HL-60 (cell line): Measurements from ENCODE around the gene KCNH5.

Experiments
- POLR2AphosphoS5 ChIP-seq: IDR thresholded peaks from 2 replicates; pipeline ENCODE4 v1.6.1; 2012; ENCODE audit warnings: low read depth
- TF ChIP-seq, protein P1 (sequence below): IDR thresholded peaks from one replicate; pipeline ENCODE4 v1.5.1; 2011; ENCODE audit warnings: low read length, control low read depth, inconsistent platforms; ENCODE audit not compliant: insufficient read depth

DNA sequence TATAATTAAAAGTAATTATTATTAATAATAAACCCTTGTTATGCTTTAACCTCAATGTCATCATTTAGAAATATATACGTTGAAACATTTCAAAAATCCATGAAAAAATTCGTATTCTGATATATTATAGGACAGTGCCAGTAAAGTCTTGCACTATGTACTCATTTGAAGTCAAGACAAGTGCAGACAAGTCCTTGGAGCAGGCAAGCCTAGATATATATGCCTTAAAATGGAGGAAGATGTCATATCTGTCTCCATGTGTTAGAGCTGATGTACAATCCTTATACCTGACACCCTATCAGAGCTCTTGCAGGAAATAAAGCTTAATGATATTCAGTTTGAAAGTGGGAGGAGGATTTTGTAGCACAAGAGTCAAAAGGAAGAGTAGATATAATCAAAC is 310.4 kb downstream of the KCNH5 start:
- TF ChIP-seq, protein P1, sequence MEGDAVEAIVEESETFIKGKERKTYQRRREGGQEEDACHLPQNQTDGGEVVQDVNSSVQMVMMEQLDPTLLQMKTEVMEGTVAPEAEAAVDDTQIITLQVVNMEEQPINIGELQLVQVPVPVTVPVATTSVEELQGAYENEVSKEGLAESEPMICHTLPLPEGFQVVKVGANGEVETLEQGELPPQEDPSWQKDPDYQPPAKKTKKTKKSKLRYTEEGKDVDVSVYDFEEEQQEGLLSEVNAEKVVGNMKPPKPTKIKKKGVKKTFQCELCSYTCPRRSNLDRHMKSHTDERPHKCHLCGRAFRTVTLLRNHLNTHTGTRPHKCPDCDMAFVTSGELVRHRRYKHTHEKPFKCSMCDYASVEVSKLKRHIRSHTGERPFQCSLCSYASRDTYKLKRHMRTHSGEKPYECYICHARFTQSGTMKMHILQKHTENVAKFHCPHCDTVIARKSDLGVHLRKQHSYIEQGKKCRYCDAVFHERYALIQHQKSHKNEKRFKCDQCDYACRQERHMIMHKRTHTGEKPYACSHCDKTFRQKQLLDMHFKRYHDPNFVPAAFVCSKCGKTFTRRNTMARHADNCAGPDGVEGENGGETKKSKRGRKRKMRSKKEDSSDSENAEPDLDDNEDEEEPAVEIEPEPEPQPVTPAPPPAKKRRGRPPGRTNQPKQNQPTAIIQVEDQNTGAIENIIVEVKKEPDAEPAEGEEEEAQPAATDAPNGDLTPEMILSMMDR, result no peak
- TF ChIP-seq POLR2AphosphoS5, result no peak
